ENCODE measurements around the gene SNX5. TPM values are rescaled to one million over a fixed set of nuclear protein-coding genes. Genes with fewer than 3 reads are reported as not detected.

SNX5 gene
- total and polyA plus RNA-seq, 2 of the 13 experiments (the other 11 are each of a cell fraction or from before 2014, with no cell fraction given) = 664 to 1,040 TPM

- no peak for TF ChIP-seq PAX8 (CRISPR knock-in tag; IDR thresholded peaks at IDR 0.05; ENCODE audit: borderline replicate concordance)
- TF ChIP-seq ZNF430 (CRISPR knock-in tag; IDR thresholded peaks at IDR 0.05) = no peak
- TF ChIP-seq ZNF549 (CRISPR knock-in tag; IDR thresholded peaks at IDR 0.05) = no peak
- peak; percentile 63 for TF ChIP-seq DPF2 (CRISPR knock-in tag; IDR thresholded peaks at IDR 0.05; ENCODE audit: borderline replicate concordance, low read depth)
- no peak for TF ChIP-seq ZNF225 (CRISPR knock-in tag; IDR thresholded peaks at IDR 0.05)
- no peak for TF ChIP-seq ZNF230 (CRISPR knock-in tag; IDR thresholded peaks at IDR 0.05)
- TF ChIP-seq, protein P1, sequence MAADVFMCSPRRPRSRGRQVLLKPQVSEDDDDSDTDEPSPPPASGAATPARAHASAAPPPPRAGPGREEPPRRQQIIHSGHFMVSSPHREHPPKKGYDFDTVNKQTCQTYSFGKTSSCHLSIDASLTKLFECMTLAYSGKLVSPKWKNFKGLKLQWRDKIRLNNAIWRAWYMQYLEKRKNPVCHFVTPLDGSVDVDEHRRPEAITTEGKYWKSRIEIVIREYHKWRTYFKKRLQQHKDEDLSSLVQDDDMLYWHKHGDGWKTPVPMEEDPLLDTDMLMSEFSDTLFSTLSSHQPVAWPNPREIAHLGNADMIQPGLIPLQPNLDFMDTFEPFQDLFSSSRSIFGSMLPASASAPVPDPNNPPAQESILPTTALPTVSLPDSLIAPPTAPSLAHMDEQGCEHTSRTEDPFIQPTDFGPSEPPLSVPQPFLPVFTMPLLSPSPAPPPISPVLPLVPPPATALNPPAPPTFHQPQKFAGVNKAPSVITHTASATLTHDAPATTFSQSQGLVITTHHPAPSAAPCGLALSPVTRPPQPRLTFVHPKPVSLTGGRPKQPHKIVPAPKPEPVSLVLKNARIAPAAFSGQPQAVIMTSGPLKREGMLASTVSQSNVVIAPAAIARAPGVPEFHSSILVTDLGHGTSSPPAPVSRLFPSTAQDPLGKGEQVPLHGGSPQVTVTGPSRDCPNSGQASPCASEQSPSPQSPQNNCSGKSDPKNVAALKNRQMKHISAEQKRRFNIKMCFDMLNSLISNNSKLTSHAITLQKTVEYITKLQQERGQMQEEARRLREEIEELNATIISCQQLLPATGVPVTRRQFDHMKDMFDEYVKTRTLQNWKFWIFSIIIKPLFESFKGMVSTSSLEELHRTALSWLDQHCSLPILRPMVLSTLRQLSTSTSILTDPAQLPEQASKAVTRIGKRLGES (CRISPR knock-in tag; IDR thresholded peaks at IDR 0.05; ENCODE audit: borderline replicate concordance) = no peak
- TF ChIP-seq ZNF775 (CRISPR knock-in tag; IDR thresholded peaks at IDR 0.05; ENCODE audit: borderline replicate concordance) = no peak
- no peak for TF ChIP-seq CEBPG (CRISPR knock-in tag; IDR thresholded peaks at IDR 0.05)
- no peak for TF ChIP-seq KDM3A (CRISPR knock-in tag; IDR thresholded peaks at IDR 0.05; ENCODE audit: low read depth)
- TF ChIP-seq ZNF280B (CRISPR knock-in tag; IDR thresholded peaks at IDR 0.05; ENCODE audit: borderline replicate concordance) = no peak
- peak; percentile 68 for TF ChIP-seq NCOA2 (CRISPR knock-in tag; IDR thresholded peaks at IDR 0.05)
- no peak for TF ChIP-seq BCL3 (CRISPR knock-in tag; IDR thresholded peaks at IDR 0.05)
- TF ChIP-seq AGO1 (IDR thresholded peaks at IDR 0.05; ENCODE audit: low read depth, low read length, poor library complexity, severe bottlenecking) = no peak
- TF ChIP-seq RBFOX2 (IDR thresholded peaks at IDR 0.05; ENCODE audit: low read depth, low read length) = no peak
- TF ChIP-seq ARNTL (CRISPR knock-in tag; IDR thresholded peaks at IDR 0.05) = no peak
- TF ChIP-seq DDIT3 (CRISPR knock-in tag; IDR thresholded peaks at IDR 0.05) = no peak
- TF ChIP-seq ZNF580 (CRISPR knock-in tag; IDR thresholded peaks at IDR 0.05; ENCODE audit: borderline replicate concordance, low read depth) = no peak
- no peak for TF ChIP-seq LBX2 (CRISPR knock-in tag; IDR thresholded peaks at IDR 0.05; ENCODE audit: borderline replicate concordance)
- peak; percentile 97 for TF ChIP-seq ZBTB20 (CRISPR knock-in tag; IDR thresholded peaks at IDR 0.05; ENCODE audit: borderline replicate concordance, low read depth)
- no peak for TF ChIP-seq ZNF20 (CRISPR knock-in tag; IDR thresholded peaks at IDR 0.05)
- TF ChIP-seq, protein P2, sequence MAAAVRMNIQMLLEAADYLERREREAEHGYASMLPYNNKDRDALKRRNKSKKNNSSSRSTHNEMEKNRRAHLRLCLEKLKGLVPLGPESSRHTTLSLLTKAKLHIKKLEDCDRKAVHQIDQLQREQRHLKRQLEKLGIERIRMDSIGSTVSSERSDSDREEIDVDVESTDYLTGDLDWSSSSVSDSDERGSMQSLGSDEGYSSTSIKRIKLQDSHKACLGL (CRISPR knock-in tag; IDR thresholded peaks at IDR 0.05) = no peak
- TF ChIP-seq PITX1 (CRISPR knock-in tag; IDR thresholded peaks at IDR 0.05) = peak; percentile 45; the same call in 1 of the 2 replicates
Observed at GRCh38 chr20:17917832-17918618, 50.6 kb downstream of the SNX5 start (continued).
